ENCODE measurements around the gene ELOA.

Gene ELOA

DNA sequence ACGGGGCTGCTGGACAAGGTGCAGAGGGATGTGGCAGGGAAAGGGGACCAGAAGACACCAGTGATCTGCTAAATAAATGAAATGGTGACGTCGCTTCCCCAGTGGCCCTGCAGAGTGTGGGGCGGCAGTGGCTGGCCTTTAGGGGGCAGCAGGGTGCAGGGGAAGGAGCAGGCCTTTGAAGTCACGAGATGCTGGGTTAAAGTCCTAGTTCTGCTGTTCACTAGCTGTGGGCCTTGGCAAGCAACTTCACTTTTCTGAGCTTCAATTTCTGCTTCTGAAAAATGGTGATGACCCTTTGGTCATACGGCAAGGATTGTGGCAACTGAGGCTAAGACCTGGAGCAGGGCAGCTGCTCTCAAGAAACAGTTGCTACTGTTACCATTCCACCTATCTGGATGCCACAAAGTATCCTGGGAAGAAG is 66.5 kb downstream of the ELOA start (continued):
- TF ChIP-seq ZBTB8A (tag by site-specific recombination; IDR thresholded peaks at IDR 0.05) = no peak
- TF ChIP-seq ZNF600 (tag by site-specific recombination; IDR thresholded peaks at IDR 0.05) = no peak
- no peak for TF ChIP-seq ZBTB11 (tag by site-specific recombination; conservative IDR thresholded peaks at IDR 0.05; ENCODE audit: low read depth)
- TF ChIP-seq ELK4 (IDR thresholded peaks at IDR 0.05; ENCODE audit: borderline replicate concordance, low read depth, low read length) = no peak
- no peak for TF ChIP-seq ZNF223 (tag by site-specific recombination; IDR thresholded peaks at IDR 0.05)
- TF ChIP-seq ZNF391 (tag by site-specific recombination; IDR thresholded peaks at IDR 0.05; ENCODE audit: borderline replicate concordance, low read depth) = no peak
- no peak for TF ChIP-seq ZNF175 (tag by site-specific recombination; IDR thresholded peaks at IDR 0.05)
- no peak for TF ChIP-seq ZNF214 (tag by site-specific recombination; IDR thresholded peaks at IDR 0.05; ENCODE audit: borderline replicate concordance)
- no peak for TF ChIP-seq ZNF670 (tag by site-specific recombination; IDR thresholded peaks at IDR 0.05; ENCODE audit: low read depth)
- no peak for TF ChIP-seq ZNF792 (tag by site-specific recombination; IDR thresholded peaks at IDR 0.05)
- TF ChIP-seq ZNF510 (tag by site-specific recombination; IDR thresholded peaks at IDR 0.05; ENCODE audit: insufficient replicate concordance) = no peak
- no peak for TF ChIP-seq ZNF529 (tag by site-specific recombination; IDR thresholded peaks at IDR 0.05; ENCODE audit: insufficient replicate concordance)
- no peak for TF ChIP-seq BCL11B (tag by site-specific recombination; IDR thresholded peaks at IDR 0.05; ENCODE audit: low read depth)
- no peak for TF ChIP-seq ZNF133 (tag by site-specific recombination; IDR thresholded peaks at IDR 0.05)
- TF ChIP-seq ZNF624 (tag by site-specific recombination; IDR thresholded peaks at IDR 0.05) = no peak
- TF ChIP-seq ZNF677 (tag by site-specific recombination; IDR thresholded peaks at IDR 0.05) = no peak
- TF ChIP-seq ZNF114 (tag by site-specific recombination; IDR thresholded peaks at IDR 0.05) = no peak
- no peak for TF ChIP-seq ZNF132 (tag by site-specific recombination; IDR thresholded peaks at IDR 0.05; ENCODE audit: borderline replicate concordance)
- no peak for TF ChIP-seq SCRT2 (tag by site-specific recombination; IDR thresholded peaks at IDR 0.05)
- TF ChIP-seq HOXA7 (CRISPR knock-in tag; IDR thresholded peaks at IDR 0.05; ENCODE audit: borderline replicate concordance) = no peak
- TF ChIP-seq ZNF747 (tag by site-specific recombination; IDR thresholded peaks at IDR 0.05) = no peak
- no peak for TF ChIP-seq ZNF623 (tag by site-specific recombination; IDR thresholded peaks at IDR 0.05)
- TF ChIP-seq SP2 (tag by site-specific recombination; IDR thresholded peaks at IDR 0.05) = no peak
- no peak for TF ChIP-seq ZEB2 (tag by site-specific recombination; IDR thresholded peaks at IDR 0.05)
- TF ChIP-seq ZNF629 (tag by site-specific recombination; IDR thresholded peaks at IDR 0.05) = peak; percentile 54; the same call in 1 of the 2 replicates
- TF ChIP-seq ZNF280D (tag by site-specific recombination; IDR thresholded peaks at IDR 0.05) = no peak
- no peak for TF ChIP-seq GLI4 (tag by site-specific recombination; IDR thresholded peaks at IDR 0.05)
- TF ChIP-seq ZNF521 (tag by site-specific recombination; IDR thresholded peaks at IDR 0.05) = no peak
- TF ChIP-seq ZNF433 (tag by site-specific recombination; IDR thresholded peaks at IDR 0.05; ENCODE audit: low read depth) = no peak
- no peak for TF ChIP-seq ZSCAN16 (tag by site-specific recombination; IDR thresholded peaks at IDR 0.05)
- no peak for TF ChIP-seq HOXD13 (CRISPR knock-in tag; IDR thresholded peaks at IDR 0.05; ENCODE audit: borderline replicate concordance)
- no peak for TF ChIP-seq ZNF561 (tag by site-specific recombination; IDR thresholded peaks at IDR 0.05; ENCODE audit: borderline replicate concordance)
- no peak for TF ChIP-seq ZFP69B (tag by site-specific recombination; IDR thresholded peaks at IDR 0.05)
- TF ChIP-seq ZNF266 (tag by site-specific recombination; IDR thresholded peaks at IDR 0.05; ENCODE audit: low read depth) = no peak
- TF ChIP-seq ZNF621 (tag by site-specific recombination; IDR thresholded peaks at IDR 0.05) = no peak
- no peak for TF ChIP-seq ZNF274 (IDR thresholded peaks at IDR 0.05; ENCODE audit: low read length)
- TF ChIP-seq ZNF274 (tag by site-specific recombination; IDR thresholded peaks at IDR 0.05; ENCODE audit: borderline replicate concordance) = no peak
